ENCODE results near the gene MYOZ2.

DNA sequence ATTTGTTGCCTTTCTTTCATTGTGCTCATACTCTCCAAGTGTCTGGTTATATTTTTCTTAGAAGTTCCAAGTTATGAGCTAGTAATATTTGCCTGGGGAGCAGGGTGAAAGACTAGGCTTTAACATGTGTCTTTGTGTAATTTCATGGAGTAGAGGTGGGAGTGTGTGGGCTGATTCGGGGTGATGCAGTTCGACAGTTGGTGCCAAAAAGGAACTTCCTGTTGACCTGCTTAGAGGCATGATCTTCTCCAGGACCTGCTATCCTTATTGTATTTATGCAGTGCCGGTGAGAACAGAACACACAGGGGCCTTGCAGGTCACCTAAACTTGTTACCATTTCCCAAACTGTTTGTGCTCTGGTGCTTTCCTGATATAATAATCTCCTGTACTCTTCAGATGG, 98.1 kb downstream of the MYOZ2 start:
- no peak for TF ChIP-seq ESRRG (CRISPR knock-in tag; IDR thresholded peaks at IDR 0.05)
- TF ChIP-seq, protein P1, sequence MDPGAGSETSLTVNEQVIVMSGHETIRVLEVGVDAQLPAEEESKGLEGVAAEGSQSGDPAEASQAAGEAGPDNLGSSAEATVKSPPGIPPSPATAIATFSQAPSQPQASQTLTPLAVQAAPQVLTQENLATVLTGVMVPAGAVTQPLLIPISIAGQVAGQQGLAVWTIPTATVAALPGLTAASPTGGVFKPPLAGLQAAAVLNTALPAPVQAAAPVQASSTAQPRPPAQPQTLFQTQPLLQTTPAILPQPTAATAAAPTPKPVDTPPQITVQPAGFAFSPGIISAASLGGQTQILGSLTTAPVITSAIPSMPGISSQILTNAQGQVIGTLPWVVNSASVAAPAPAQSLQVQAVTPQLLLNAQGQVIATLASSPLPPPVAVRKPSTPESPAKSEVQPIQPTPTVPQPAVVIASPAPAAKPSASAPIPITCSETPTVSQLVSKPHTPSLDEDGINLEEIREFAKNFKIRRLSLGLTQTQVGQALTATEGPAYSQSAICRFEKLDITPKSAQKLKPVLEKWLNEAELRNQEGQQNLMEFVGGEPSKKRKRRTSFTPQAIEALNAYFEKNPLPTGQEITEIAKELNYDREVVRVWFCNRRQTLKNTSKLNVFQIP (CRISPR knock-in tag; IDR thresholded peaks at IDR 0.05; ENCODE audit: borderline replicate concordance, low read depth): no peak

All from SK-N-SH treated with all-trans-retinoic acid at 6 μM for 48 hours (cell line).